Measurements from ENCODE around the gene SHC1.

GRCh38 chr1:154973344-154974101 lies 3.0 kb upstream of the SHC1 start:
- peak; percentile 43 for TF ChIP-seq POLR2A (IDR thresholded peaks at IDR 0.05; ENCODE audit: low read depth, low read length)
- TF ChIP-seq TAF1 (IDR thresholded peaks at IDR 0.05; ENCODE audit: borderline replicate concordance, low read depth, low read length) = no peak
- TF ChIP-seq POLR2AphosphoS5 (IDR thresholded peaks at IDR 0.05; ENCODE audit: low read depth, low read length) = no peak; the same call in 1 of the 2 replicates
